ENCODE measurements around the gene GGCX.

DNA sequence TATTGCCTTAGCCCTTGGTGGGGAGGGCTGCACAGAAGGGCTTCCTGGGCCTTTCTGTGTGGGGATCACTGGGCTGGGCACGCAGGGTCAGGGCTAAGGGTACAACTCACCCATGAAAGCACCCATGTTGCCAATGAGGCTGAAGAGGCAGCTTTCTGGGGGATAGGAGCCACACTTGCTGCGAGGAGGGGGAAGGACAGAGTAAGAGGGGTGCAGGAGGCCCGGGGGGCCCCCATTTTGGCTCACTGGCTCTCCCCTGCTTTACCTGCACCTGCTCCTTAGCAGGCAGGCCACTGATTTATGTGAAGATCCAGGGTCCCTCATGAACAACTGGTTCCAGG is 38.9 kb upstream of the GGCX start:
- TF ChIP-seq FOS (IDR thresholded peaks at IDR 0.05; ENCODE audit: borderline replicate concordance, insufficient read depth, low read length) (no peak), CTCF (IDR thresholded peaks at IDR 0.05; ENCODE audit: extremely low read depth in 1 of 2, insufficient read depth in 1 of 2, low read depth in 1 of 2, low read length in 2 of 2) (no peak), MAX (IDR thresholded peaks at IDR 0.05; ENCODE audit: insufficient read depth, insufficient read length) (no peak)
